ENCODE measurements around the gene KLHL17. TPM values are rescaled to one million over a fixed set of nuclear protein-coding genes. Genes with fewer than 3 reads are reported as not detected.

The KLHL17 gene
- 6.6 TPM for total RNA-seq
- long read RNA-seq, partial matches to known transcripts = 0 of 10 reads
- long read RNA-seq, other reads (novel, unspliced or antisense) = 6 of 10 reads

DNA sequence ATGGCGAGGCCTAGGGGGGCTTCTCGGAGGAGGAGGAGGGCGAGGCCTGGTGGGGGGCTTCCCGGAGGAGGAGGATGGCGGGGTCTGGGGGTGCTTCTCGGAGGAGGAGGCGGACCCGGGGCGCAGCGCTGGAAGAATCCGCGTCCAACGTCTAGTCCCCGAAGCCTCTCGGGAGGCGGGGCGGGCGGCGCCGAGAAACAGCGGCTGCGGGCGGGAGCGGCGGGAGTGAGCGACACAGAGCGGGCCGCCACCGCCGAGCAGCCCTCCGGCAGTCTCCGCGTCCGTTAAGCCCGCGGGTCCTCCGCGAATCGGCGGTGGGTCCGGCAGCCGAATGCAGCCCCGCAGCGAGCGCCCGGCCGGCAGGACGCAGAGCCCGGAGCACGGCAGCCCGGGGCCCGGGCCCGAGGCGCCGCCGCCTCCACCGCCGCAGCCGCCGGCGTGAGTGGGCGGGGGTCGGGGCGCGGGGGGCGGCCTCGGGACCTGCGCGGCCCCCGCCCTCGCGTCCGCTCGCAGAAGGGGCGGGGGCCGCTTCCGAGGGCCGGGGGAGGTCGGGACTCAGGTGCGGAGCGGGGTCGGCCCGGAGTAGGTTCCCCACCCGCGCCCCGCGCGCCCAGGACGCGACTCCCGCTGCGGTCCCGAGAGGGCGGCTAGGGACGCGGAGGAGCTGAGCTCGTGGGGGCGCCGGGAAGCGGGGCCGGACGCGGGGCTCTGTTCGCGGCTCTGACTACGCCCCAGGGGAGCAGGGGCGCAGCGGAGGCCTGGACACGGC, at the start of gene KLHL17:
TSS of gene KLHL17 (plus strand) at position 222 of the 769 bp plus-strand sequence. CDS start at position 332, 110 bp downstream.
- DNase-seq (peak; percentile 89), ATAC-seq (peak; percentile 70)
- intact Hi-C loops (cut with micrococcal nuclease) = no loop called here

DNA sequence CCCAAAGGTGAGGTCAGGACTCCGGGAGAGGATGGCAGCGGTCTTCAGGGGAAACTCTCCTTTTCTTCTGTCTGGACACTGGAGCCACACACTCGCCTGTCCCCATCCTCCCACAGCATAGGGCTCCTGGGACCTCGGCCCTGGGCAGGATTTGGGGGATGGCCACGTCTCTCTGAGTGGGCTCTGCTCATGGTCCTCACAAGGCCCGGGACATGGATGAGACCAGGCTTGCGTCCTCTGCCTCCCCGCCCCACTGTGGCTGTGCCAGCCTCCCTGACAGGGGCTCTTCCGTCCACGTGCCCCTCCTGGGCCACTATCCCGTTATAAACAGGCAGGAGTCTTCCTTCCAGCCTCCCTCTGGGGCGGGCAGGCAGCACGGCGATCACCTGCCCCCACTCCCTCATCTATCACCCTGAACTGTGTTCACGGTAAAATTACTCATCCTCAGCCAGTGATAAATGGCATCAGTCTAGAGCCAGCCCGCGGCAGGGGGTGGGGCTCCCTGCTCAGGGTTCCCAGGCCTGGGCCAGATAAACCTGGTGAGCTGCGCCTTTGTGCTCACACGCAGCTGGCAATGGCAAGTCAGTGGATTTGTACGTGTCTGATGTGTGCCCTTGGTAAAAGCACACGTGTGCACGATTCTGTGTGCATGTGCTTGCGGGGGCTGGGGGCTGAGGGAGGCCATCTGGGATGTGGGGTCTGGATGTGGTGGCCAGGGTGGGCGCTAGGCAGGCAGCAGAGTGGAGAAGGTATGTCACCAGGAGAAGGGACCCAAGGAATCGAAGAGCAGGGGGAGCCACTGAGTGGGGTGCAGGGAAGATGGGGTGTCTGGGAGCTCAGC, 49.3 kb upstream of the KLHL17 start:
- intact Hi-C loops (cut with micrococcal nuclease) = no loop called here
- ATAC-seq = no peak
- no peak for DNase-seq

DNA sequence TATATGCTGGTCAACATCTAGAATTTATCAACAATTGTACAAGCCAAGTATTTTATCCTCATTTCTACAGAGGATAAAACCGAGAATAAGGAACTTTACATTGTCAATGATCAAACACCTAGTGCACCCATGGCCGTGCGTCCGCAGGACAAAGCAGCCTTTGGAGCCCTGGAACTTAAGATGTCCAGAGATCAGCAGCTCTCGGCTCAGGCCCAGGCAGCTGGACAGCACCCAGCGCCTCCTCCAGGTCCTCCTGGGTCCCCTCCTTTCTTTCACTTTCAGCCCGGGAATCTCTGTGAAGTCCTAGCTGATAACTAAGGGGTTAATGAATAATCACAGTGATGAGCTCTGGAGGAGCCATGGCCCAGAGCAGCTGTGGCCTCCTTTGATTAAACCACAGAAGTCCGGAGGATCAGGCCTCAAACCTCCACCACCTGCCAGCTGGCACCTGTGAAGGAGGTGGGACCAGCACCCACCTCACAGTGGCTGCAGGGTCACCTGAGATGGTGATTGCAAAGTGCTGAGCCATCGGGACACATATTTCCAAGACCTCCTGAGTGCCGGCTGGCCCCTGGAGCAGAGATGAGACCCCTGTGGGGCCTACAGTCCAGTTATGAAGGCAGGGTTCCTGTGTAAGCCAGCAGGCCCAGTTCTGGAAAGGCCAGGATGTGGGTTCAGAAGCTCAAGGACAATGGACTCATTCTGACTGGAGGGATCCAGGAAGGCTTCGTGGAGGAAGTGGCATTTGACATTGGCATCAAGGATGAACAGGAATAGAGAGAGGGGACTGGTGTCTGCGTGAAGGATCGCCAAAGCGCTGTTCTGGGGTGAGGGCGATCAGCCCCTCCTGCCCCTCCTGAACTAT, 48.3 kb upstream of the KLHL17 start:
- DNase-seq (peak; percentile 19), ATAC-seq (no peak)
- intact Hi-C loops (cut with micrococcal nuclease) = no loop called here

- peak; percentile 21 for DNase-seq
- no peak for ATAC-seq
- intact Hi-C loops (cut with micrococcal nuclease) = no loop called here
Measured at GRCh38 chr1:912740-913301, 47.6 kb upstream of the KLHL17 start.

DNA sequence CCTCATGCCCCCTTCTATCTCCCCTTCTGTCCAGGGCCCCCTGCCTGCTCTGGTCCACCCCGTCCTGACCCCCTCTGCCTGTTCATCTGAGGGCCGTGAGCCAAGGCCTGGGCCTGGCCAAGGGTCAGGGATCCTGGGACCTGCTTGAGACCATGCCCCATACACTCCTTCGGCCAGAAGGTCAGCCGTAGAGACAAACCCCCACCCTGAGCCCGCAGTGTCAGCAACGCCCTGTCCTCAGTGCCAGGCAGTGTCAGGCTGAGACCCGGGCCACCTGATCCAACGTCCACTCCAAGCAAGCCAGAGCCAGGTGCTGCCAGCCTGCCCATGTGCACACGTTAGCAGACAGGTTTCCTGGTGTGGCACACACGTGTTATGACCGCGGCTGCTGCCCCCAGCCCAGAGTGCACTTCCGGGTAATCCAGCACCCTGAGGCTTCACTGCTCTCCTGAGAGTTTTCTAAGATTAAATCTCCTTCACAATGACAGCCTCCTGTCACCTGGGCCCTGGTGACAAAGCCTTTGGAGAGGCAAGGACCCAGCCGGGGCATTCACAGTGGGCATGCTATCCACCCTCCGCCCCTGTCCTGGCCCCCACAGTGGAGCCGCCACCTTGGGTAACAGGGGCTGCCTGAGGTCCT, 46.8 kb upstream of the KLHL17 start:
- intact Hi-C loops (cut with micrococcal nuclease) = no loop called here
- ATAC-seq (no peak), DNase-seq (no peak)

DNA sequence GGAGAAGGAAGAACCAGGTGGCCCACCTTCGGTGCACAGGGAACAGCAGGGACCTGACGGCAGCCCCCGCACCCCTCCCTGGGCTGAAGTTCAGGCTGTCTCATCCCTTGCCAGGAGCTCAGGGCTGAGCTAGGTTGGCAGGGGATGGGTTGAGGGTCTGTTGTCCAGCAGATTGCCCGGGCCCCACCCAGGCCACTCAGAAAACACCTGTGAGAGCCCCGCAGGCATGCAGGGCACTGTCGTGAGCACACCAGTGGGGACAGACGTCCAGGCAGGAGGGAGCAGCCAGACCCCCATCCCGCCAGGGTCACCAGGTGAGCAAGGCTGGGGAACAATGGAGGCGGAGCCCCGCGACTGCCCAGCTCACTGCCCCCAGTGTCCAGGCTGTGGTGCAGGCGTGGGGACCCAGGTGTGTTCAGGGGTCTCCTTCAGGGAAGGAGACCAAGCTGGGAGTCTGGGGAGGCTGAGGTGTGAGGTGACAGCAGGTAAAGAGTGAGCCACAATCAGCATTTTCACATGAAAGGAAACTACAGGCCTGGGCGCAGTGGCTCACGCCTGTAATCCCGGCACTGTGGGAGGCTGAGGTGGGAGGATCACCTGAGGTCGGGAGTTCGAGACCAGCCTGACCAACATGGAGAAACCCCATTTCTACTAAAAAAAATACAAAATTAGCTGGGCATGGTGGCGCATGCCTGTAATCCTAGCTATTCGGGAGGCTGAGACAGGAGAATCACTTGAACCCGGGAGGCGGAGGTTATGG, 46.1 kb upstream of the KLHL17 start:
- peak; percentile 24 for DNase-seq
- ATAC-seq = no peak

GRCh38 chr1:914891-915280, 45.5 kb upstream of the KLHL17 start:
- ATAC-seq (no peak), DNase-seq (no peak)
- intact Hi-C loops (cut with micrococcal nuclease) = no loop called here

More for the DNA sequence above, 46.1 kb upstream of the KLHL17 start:
- intact Hi-C loops (cut with micrococcal nuclease) = no loop called here

DNA sequence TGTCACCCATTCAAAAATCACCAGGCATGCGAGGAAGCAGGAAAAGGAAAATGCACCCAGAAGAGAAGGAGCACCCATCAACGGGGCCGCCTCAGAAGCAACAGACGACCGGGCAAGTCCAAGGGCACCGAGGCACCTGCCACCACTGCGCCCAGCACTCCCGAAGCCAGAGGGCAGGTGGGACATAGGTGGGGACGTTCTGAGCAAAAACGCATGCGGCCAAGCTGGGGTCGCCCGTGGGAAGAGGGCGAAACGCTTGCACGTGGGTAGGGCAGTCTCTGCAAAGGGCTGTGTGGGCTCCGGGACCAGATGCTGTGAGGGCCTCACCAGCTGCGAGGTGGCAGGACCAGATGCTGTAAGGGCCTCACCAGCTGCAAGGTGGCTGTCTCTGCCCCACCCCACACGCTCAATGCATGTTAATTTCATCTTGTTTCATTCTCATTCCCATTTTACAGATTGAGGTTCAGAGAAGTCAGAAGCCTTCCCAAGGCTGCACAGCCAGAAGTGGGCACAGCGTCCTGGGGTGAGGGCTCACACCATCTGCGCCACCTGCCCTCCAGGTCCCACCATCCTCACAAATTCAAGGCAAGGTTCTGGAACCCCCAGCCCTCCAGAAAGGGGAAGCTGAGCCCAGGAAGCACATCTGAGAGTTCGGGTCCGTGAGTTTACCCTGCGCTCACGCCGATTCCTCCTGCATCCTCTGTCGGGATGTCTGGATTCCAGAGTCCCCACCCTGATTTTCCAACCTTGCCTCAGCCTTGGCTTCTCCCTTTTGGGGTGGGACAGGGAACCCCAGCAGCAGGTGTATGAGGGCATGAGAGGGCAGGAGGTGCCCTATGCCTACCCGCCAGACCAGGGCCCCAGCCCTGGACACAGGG, 44.9 kb upstream of the KLHL17 start:
- DNase-seq (peak; percentile 27), ATAC-seq (no peak)
- intact Hi-C loops (cut with micrococcal nuclease) = no loop called here

DNA sequence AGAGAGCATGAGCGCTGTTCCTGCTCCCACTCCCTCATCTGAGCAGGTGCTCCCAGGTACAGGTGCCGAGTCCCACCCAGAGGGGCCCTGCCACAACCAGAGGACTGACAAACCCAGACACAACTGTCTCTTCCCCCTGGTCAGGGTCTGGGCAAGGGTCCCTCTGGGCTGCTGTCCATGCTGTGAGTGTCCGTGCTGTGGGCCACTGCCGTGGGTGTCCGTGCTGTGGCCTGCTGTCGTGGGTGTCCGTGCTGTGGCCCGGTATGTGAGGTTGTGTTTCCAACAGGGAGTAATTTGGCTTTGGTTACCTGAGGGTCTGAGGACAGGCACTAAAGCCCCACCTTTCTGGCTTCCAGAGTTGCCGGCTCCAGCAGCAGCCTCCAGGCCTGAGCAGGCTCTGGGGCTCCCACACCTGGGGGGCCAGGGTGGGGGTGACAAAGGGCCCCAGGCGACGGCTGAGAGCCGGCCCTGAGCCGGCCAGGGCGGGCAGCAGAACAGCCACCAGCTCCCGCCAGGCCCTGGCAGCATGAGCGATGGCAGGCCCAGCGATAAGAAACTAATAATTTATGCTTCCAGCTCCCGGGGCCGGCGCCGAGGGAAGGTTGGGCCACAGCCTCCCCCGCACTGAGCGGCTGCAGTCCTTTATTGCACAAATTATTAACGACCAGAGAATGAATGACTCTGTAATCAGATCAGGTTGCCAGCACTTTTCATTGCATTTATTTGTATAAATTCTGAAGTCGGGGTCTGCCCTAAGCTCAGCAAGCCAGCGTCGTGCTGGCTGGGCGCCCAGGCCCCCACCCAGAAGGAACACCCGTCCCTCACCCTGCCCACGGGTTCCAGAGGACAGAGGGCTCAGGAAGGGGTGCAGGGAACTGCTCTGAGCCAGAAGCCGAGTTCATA, 44.0 kb upstream of the KLHL17 start:
- intact Hi-C loops (cut with micrococcal nuclease) = no loop called here
- ATAC-seq = no peak
- DNase-seq = peak; percentile 40

GRCh38 chr1:917076-917459, 43.3 kb upstream of the KLHL17 start:
- ATAC-seq = no peak
- peak; percentile 10 for DNase-seq
- intact Hi-C loops (cut with micrococcal nuclease) = no loop called here

- no peak for ATAC-seq
- intact Hi-C loops (cut with micrococcal nuclease) = no loop called here
- DNase-seq = peak; percentile 17
Measured at GRCh38 chr1:917466-918091, 42.8 kb upstream of the KLHL17 start.

- ATAC-seq (no peak), DNase-seq (peak; percentile 20)
- intact Hi-C loops (cut with micrococcal nuclease) = no loop called here
Measured at GRCh38 chr1:918353-918752, 42.0 kb upstream of the KLHL17 start.

GRCh38 chr1:918843-919242, 41.5 kb upstream of the KLHL17 start:
- no peak for ATAC-seq
- intact Hi-C loops (cut with micrococcal nuclease) = no loop called here
- peak; percentile 15 for DNase-seq

DNA sequence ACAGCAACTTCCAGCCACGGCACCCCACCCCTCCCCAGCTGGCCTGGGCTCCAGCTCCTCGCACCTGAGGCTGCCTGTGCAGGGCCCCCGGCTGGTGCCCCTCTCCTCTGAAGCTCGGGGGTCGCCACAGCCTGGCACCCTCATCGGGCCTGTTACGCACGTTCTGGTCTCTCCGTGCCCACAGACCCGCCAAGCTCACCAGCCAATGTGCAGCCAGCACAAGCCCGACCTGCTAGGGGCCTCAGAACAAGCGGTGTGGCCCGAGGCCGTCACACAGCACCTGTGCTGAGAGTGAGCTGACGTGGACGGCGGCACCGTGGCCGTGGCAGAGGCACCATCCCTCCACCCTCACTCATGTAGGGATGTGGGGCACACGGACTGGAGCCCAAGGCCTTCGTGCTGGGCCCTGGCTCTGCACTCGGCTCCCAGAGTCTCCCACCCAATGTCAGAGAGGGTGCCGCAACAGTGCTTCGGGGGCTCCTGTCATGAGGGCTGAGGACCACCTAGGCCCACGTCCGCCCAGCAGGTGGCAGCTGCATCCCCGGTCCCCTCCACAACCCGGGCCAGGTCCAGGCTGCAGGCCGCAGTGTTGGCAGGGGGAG, 41.0 kb upstream of the KLHL17 start:
- intact Hi-C loops (cut with micrococcal nuclease) = no loop called here
- no peak for ATAC-seq
- no peak for DNase-seq

DNA sequence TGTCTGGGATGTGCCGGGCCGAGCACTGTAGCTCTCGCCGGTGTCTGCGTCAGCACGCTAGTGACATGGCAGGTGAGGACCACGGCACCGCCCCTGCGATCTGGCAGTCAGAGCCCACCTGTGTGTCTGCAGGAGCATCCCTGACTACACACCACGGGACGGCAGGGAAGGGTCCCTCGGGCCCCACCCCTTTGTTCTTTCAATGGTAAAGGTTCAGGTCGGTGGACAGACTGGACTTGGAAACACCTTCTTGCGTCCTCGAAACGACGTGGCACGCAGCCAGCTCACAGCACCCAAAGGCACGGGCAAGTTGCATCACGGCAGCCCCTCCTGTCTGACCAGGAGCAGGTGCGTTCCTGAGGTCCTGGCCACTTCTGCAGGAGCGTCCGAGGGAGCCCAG, 40.4 kb upstream of the KLHL17 start:
- intact Hi-C loops (cut with micrococcal nuclease) = no loop called here
- ATAC-seq = no peak
- no peak for DNase-seq
